ENCODE measurements around the gene TAF11L2.
"Not testable (repeated sequence)": the region's sequence is repeated elsewhere in the genome, so short reads cannot be mapped to it uniquely, and the experiment has no call there.

Gene TAF11L2

GRCh38 chr5:17497931-17498330 lies at the start of gene TAF11L2:
Gene TAF11L2, plus strand, starts transcription at chr5:17498231.
- H3K27me3 Mint-ChIP-seq; H3K4me1 Mint-ChIP-seq (ENCODE audit: low read depth); H3K4me3 Mint-ChIP-seq; H3K9me3 Mint-ChIP-seq; H3K27ac Mint-ChIP-seq; intact Hi-C loops (cut with micrococcal nuclease); H3K36me3 Mint-ChIP-seq (ENCODE audit: low read depth): not testable (repeated sequence)

- Mint-ChIP-seq H3K4me1 (ENCODE audit: low read depth) (peaks cover 1% of the 10 kb centered on the region), H3K36me3 (ENCODE audit: low read depth) (no peaks in the 10 kb centered on the region), H3K4me3 (no peak overlapping the region), H3K27me3 (peaks cover 25% of the 10 kb centered on the region), H3K27ac (no peak overlapping the region), H3K9me3 (peaks cover 20% of the 10 kb centered on the region)
- intact Hi-C loops (cut with micrococcal nuclease), result no loop called here
Observed at GRCh38 chr5:17448877-17449276, 49.2 kb upstream of the TAF11L2 start.

DNA sequence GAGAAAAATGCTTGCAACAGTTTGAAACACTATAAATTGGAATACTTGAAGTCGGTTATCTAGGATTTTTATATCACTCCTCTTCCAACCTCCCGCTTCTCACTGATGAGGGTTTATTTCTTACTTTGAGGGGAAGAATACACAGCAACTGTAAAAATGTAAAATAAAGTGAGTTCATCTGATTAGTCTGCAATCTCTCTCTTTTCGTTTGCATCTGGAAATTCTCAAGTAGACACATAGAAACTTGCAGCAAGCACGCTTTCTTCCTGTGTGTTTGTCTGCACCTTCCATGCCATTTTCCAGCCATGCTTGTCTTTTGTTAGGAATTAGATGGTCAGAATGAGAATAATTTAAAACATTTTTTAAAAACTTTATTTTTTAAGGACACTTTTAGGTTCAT lies 45.1 kb upstream of the TAF11L2 start:
- intact Hi-C loops (cut with micrococcal nuclease), result no loop called here

GRCh38 chr5:17455942-17456341 lies 42.1 kb upstream of the TAF11L2 start:
- H3K9me3 Mint-ChIP-seq, result peaks cover 19% of the 10 kb centered on the region
- H3K4me1 Mint-ChIP-seq (ENCODE audit: low read depth), result peaks cover 20% of the 10 kb centered on the region
- H3K27me3 Mint-ChIP-seq, result peaks cover 50% of the 10 kb centered on the region
- no peak overlapping the region for H3K4me3 Mint-ChIP-seq
- no peak overlapping the region for H3K27ac Mint-ChIP-seq
- no peaks in the 10 kb centered on the region for H3K36me3 Mint-ChIP-seq (ENCODE audit: low read depth)
- intact Hi-C loops (cut with micrococcal nuclease), result no loop called here

More for the DNA sequence above, 45.1 kb upstream of the TAF11L2 start:
- H3K9me3 Mint-ChIP-seq, result peaks cover 19% of the 10 kb centered on the region
- peaks cover 10% of the 10 kb centered on the region for H3K4me1 Mint-ChIP-seq (ENCODE audit: low read depth)
- no peaks in the 10 kb centered on the region for H3K36me3 Mint-ChIP-seq (ENCODE audit: low read depth)
- no peak overlapping the region for H3K4me3 Mint-ChIP-seq
- H3K27ac Mint-ChIP-seq, result no peak overlapping the region
- peaks cover 34% of the 10 kb centered on the region for H3K27me3 Mint-ChIP-seq

DNA sequence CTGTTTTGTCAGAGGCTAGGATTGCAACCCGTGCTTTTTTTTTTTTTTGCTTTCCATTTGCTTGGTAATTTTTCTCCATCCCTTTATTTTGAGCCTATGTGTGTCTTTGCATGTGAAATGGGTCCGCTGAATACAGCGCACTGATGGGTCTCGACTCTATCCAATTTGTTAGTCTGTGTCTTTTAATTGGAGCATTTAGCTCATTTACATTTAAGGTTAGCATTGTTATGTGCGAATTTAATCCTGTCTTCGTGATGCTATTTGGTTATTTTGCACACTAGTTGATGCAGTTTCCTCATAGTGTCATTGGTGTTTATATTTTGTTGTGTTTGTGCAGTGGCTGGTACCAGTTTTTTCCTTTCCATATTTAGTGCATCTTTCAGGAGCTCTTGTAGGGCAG lies 36.2 kb upstream of the TAF11L2 start:
- H3K4me3 Mint-ChIP-seq, result no peak overlapping the region
- peaks cover 14% of the 10 kb centered on the region for H3K4me1 Mint-ChIP-seq (ENCODE audit: low read depth)
- H3K27ac Mint-ChIP-seq, result no peak overlapping the region
- H3K36me3 Mint-ChIP-seq (ENCODE audit: low read depth), result no peaks in the 10 kb centered on the region
- intact Hi-C loops (cut with micrococcal nuclease), result no loop called here
- peaks cover 46% of the 10 kb centered on the region for H3K27me3 Mint-ChIP-seq
- H3K9me3 Mint-ChIP-seq, result peaks cover 25% of the 10 kb centered on the region

- no peak overlapping the region for H3K4me3 Mint-ChIP-seq
- H3K27ac Mint-ChIP-seq, result no peak overlapping the region
- intact Hi-C loops (cut with micrococcal nuclease), result no loop called here
- H3K27me3 Mint-ChIP-seq, result peaks cover 53% of the 10 kb centered on the region
- peaks cover 14% of the 10 kb centered on the region for H3K4me1 Mint-ChIP-seq (ENCODE audit: low read depth)
- peaks cover 32% of the 10 kb centered on the region for H3K9me3 Mint-ChIP-seq
- H3K36me3 Mint-ChIP-seq (ENCODE audit: low read depth), result no peaks in the 10 kb centered on the region
Observed at GRCh38 chr5:17463653-17464052, 34.4 kb upstream of the TAF11L2 start.

DNA sequence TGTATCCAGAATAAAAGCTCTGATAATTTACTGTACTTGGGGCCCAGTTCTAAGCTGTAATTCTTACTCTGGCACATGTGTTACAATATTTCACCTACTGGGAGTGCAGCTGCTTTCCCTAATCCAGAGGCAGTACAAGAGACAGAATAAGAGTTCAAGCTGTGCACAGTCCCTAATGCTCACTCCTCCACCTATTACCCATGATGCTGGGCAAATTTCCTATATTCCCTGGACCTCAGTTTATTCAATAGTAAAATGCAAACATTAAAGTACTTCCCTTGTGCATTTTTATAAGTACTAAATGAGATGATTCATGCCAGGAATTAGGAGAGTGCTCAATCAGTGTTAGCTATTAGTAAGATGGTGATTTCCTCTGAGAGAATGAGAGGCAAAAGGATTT lies 28.0 kb upstream of the TAF11L2 start:
- Mint-ChIP-seq H3K4me1 (ENCODE audit: low read depth) (no peaks in the 10 kb centered on the region), H3K4me3 (no peak overlapping the region), H3K9me3 (peaks cover 8% of the 10 kb centered on the region), H3K27ac (no peak overlapping the region), H3K36me3 (ENCODE audit: low read depth) (no peaks in the 10 kb centered on the region), H3K27me3 (peaks cover 21% of the 10 kb centered on the region)
- intact Hi-C loops (cut with micrococcal nuclease), result no loop called here

DNA sequence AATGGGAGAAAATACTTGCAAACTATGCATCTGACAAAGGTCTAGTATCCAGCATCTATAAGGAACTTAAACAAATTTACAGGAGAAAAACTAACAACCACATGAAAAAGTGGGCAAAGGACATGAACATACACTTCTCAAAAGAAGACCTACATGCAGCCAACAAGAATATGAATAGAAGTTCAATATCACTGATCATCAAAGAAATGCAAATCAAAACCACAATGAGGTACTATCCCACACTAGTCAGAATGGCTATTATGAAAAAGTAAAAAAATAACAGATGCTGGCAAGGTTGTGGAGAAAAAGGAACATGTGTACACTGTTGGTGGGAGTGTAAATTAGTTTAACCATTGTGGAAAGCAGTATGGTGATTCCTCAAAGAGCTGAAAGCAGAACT lies 23.0 kb upstream of the TAF11L2 start:
- H3K4me1 Mint-ChIP-seq (ENCODE audit: low read depth); H3K27ac Mint-ChIP-seq; H3K36me3 Mint-ChIP-seq (ENCODE audit: low read depth); H3K4me3 Mint-ChIP-seq; H3K9me3 Mint-ChIP-seq; intact Hi-C loops (cut with micrococcal nuclease): not testable (repeated sequence)
- H3K27me3 Mint-ChIP-seq, result peaks cover 11% of the 10 kb centered on the region

DNA sequence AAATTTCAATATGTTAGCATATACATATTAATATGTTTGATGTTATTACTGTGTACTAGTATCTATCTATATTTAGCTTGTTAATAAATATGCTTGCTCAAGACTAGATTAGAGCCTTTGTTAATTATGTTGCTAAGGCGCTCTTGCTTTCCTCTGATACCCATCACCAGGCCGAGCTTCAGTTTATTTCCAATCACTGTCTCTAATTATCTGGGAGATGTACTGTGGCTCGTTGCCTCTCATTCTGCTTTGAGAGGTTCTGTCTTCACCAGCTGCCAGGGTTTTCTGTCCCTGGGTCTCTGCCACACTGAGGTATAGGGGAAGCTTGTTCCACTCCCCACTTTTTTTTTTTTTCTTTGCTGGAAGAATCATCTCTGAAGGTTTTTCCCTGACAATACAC lies 21.0 kb upstream of the TAF11L2 start:
- intact Hi-C loops (cut with micrococcal nuclease), result no loop called here
- no peaks in the 10 kb centered on the region for H3K36me3 Mint-ChIP-seq (ENCODE audit: low read depth)

DNA sequence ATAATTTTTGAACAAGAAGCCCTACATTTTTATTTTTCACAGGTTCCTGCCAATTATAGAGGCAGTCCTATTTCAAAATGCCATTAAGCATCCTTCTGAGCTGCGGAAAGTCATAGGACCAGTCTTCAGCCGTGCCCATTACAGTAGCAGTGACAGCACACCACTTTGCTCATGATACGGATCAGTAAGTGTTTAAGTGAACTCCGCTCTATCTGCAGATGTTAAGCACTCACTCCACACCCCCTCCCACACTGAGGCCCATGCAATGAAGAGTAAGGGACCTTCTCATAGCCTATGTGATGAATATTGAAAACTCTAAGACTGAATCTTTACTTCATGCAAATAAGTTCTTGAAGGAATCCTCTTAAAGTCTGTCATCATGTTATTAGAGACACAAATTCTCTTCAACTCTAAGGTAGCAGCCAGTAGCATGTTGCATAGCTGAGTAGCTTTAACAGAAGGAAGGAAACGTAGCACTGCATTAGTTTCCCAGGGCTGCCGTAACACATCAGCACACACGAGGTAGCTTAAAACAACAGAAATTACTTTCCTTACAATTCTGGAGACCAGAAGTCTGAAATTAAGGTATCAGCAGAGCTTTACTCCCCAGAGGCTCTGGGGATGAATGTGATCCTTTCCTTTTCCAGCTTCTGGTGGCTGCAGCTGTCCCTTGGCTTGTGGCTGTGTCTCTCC lies 20.3 kb upstream of the TAF11L2 start:
- no peak overlapping the region for H3K27ac Mint-ChIP-seq
- no peak overlapping the region for H3K4me3 Mint-ChIP-seq
- H3K4me1 Mint-ChIP-seq (ENCODE audit: low read depth), result peaks cover 5% of the 10 kb centered on the region
- H3K27me3 Mint-ChIP-seq, result peaks cover 18% of the 10 kb centered on the region
- intact Hi-C loops (cut with micrococcal nuclease), result no loop called here
- H3K9me3 Mint-ChIP-seq, result no peaks in the 10 kb centered on the region
- no peaks in the 10 kb centered on the region for H3K36me3 Mint-ChIP-seq (ENCODE audit: low read depth)

More for the DNA sequence above, 21.0 kb upstream of the TAF11L2 start:
- Mint-ChIP-seq H3K27ac (no peak overlapping the region), H3K4me1 (ENCODE audit: low read depth) (peaks cover 5% of the 10 kb centered on the region), H3K27me3 (peaks cover 18% of the 10 kb centered on the region), H3K4me3 (no peak overlapping the region), H3K9me3 (no peaks in the 10 kb centered on the region)

DNA sequence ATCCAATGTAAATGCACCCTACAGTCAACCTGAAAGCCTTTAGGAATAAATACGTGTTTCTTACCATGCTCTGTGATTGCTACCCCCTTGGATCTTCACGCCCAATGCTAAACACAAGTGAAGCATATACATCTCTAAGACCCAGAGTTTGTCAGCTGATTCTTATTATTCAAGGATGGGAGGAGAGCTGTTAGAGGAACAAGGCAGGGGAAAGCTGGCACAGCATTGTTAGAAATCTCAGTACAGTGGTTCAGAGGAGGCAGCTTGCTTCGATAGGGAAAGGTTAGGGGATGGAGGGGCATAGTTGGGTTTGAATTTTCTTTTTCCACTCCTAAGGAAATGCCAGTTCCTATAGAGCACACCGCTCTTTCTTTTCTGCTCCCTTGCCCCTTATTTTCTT lies 16.7 kb upstream of the TAF11L2 start:
- Mint-ChIP-seq H3K4me3 (no peak overlapping the region), H3K27me3 (peaks cover 14% of the 10 kb centered on the region), H3K27ac (no peak overlapping the region), H3K4me1 (ENCODE audit: low read depth) (peaks cover 15% of the 10 kb centered on the region), H3K9me3 (no peaks in the 10 kb centered on the region), H3K36me3 (ENCODE audit: low read depth) (no peaks in the 10 kb centered on the region)
- intact Hi-C loops (cut with micrococcal nuclease), result no loop called here

DNA sequence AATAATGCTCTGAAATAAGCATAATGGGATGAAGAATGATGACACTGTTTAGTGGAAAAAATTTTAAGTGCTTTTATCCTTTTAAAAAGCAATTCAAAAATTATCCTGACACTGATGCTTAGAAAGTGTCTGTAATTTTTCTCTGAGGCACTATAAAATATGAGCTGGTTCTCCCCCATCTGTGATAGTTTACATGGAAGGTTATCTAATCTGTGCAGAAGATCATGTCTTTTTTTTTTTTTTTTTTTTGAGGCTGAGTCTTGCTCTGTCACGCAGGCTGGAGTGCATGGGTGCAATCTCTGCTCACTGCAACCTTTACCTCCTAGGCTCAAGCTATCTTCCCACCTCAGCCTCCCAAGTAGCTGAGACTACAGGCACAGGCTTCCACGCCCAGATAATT lies 15.2 kb upstream of the TAF11L2 start:
- Mint-ChIP-seq H3K27ac (no peak overlapping the region), H3K36me3 (ENCODE audit: low read depth) (no peaks in the 10 kb centered on the region), H3K27me3 (peaks cover 16% of the 10 kb centered on the region), H3K4me3 (no peak overlapping the region), H3K9me3 (no peaks in the 10 kb centered on the region), H3K4me1 (ENCODE audit: low read depth) (peaks cover 18% of the 10 kb centered on the region)
- intact Hi-C loops (cut with micrococcal nuclease), result no loop called here

DNA sequence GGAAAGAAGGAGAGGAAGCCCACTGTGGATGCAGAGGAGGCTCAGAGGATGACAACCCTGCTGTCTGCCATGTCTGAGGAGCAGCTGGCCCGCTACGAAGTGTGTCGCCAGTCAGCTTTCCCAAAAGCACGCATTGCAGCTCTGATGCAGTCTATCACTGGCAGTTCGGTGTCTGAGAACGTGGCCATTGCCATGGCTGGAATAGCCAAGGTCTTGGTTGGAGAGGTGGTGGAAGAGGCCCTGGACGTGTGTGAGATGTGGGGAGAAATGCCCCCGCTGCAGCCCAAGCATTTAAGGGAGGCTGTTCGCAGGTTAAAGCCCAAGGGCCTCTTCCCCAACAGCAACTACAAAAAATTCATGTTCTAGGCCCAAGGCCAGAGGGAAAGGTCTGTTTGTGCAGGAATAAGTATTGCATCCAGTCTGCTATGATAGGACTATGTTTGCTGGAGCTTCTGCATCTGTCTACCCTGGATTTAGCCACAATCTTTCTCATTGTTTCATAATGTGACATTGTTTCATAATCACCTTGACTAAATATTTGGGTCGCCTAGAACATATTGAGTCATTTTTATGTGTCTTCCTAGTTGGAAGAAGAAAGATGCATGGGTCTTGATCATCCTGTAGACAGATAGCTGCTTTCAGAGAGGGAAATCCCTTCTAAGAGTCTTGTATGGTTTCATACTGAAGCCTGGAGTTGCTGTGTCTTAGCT lies 11.4 kb upstream of the TAF11L2 start:
- H3K9me3 Mint-ChIP-seq; H3K36me3 Mint-ChIP-seq (ENCODE audit: low read depth); H3K27ac Mint-ChIP-seq; H3K4me3 Mint-ChIP-seq; intact Hi-C loops (cut with micrococcal nuclease): not testable (repeated sequence)
- peaks cover 12% of the 10 kb centered on the region for H3K27me3 Mint-ChIP-seq
- H3K4me1 Mint-ChIP-seq (ENCODE audit: low read depth), result peaks cover 14% of the 10 kb centered on the region

GRCh38 chr5:17487174-17487512 lies 10.9 kb upstream of the TAF11L2 start:
- peaks cover 14% of the 10 kb centered on the region for H3K4me1 Mint-ChIP-seq (ENCODE audit: low read depth)
- no peak overlapping the region for H3K27ac Mint-ChIP-seq
- H3K36me3 Mint-ChIP-seq (ENCODE audit: low read depth), result no peaks in the 10 kb centered on the region
- peaks cover 4% of the 10 kb centered on the region for H3K9me3 Mint-ChIP-seq
- H3K4me3 Mint-ChIP-seq, result no peak overlapping the region
- intact Hi-C loops (cut with micrococcal nuclease), result no loop called here
- H3K27me3 Mint-ChIP-seq, result peaks cover 11% of the 10 kb centered on the region

DNA sequence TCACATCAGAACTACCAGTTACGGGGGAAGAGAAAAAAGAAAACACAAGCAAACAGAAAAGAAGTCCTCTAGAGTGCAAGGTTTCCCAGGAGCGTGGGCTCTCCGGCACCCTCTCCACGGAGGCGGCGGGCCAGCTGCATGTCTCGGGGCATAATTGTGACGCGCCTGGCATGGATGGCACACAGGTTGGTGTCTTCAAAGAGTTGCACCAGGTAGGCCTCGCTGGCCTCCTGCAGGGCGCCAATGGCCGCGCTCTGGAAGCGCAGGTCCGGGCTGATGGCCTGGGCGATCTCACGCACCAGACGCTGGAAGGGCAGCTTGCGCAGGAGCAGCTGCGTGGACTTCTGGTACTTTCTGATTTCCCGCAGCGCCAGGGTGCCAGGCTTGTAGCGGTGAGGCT lies 6.8 kb upstream of the TAF11L2 start:
- H3K27me3 Mint-ChIP-seq; H3K4me3 Mint-ChIP-seq; H3K4me1 Mint-ChIP-seq (ENCODE audit: low read depth); H3K36me3 Mint-ChIP-seq (ENCODE audit: low read depth); H3K27ac Mint-ChIP-seq; intact Hi-C loops (cut with micrococcal nuclease): not testable (repeated sequence)
- H3K9me3 Mint-ChIP-seq, result peaks cover 13% of the 10 kb centered on the region

Measured in dendritic cell treated with granulocyte-macrophage colony-stimulating factor and Interleukin-4, amounts not matched to agents 40 ng/mL and 50 ng/mL, for 4 days (primary cell).